ENCODE data around the gene OTUB2.

OTUB2 gene

GRCh38 chr14:94026173-94026888, at the start of gene OTUB2:
TSS of gene OTUB2 (plus strand) at chr14:94026340. CDS start at chr14:94026538, 198 bp downstream.
- DNase-seq: peak; percentile 28 to 95 (median 91)

GRCh38 chr14:93976477-93977057, 49.6 kb upstream of the OTUB2 start, which contains the start of gene ASB2:
TSS of gene ASB2 (minus strand) at chr14:93976570. CDS start at chr14:93964539, 12,031 bp downstream.
- no peak for DNase-seq

DNA sequence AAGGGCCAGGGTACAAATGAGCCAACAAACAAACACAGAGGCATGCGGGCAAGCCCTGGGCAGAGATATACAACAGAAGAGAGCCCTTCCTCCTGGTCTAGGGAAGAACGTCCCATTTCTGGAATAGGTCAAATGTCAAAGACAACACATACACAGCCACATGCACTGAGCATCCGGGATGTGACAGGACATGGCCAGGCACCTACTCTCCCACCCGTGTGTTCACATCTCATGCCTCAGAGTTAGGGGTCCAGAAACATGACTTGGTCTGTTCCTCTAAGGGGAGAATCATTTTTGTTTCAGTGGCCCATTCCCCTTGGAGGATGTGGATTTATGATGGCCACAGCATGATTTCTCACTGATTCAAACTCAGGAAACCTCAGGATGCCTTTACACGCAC, 49.0 kb upstream of the OTUB2 start:
- no peak for DNase-seq

- no peak for DNase-seq
These were observed 48.2 kb upstream of the OTUB2 start for GRCh38 chr14:93977790-93978581.

DNA sequence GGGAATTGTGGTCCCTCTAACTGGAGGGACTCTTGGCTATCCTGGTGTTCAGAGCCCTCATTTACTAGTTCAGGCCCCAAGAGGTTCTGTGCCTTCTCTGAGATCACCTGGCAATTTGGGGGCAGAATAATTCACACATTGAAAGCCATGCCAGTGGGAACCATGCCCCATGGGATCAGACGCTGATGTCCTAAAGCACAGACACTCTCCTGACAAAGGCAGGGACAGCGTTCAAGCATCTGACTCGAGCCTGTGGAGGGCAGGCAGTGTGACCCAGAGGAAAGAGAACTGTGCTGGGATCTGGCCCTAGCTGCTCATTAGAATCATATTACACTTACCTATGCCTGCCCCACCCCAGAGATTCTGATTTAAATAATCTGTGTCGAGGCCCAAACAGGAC, 47.4 kb upstream of the OTUB2 start:
- no peak for DNase-seq

GRCh38 chr14:93980456-93981201, 45.5 kb upstream of the OTUB2 start:
- DNase-seq: peak in 7 of 14 donors; percentile 17 to 91 (median 26)

DNA sequence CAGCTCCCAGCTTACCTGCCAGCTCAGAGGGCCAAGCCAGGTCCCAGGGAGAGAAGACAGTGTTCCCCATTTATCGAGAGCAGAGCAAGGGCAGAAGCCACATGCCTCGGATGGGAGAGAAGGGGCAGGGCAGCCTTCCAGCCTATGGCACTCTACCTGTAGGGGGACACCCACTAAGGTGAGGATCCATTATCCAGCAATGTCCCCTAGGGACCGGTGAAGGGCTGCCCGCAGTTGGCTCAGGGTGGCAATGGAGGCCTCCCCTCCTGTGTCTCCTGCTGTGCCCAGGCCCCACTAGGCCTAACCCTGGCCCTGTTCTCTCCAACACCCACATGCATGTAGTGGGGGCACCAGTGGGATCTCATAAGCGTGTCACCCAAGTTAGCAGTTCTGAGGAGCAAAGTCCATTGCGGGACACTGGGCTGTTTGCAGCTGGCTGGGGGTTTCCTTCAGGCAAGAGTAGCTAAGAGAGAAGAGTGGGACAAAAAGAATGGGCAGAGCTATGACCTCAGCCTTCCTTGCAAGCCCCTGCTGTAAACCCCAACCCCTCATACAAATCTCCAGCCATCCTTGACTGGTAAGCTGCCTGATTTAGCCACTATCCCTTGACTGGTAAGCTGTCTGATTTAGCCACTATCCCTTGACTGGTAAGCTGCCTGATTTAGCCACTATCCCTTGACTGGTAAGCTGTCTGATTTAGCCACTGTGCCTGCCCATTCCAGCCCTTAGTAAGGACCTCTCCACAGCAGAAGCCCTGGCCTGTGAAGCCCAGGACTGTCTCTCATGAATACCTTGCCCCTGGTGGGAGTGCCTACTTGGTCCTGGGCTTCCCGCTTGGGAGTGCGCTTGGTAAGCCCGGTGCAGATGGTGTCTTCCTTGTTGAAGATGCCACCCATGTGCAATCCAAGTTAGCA, 44.6 kb upstream of the OTUB2 start:
- DNase-seq: peak in 1 of 14 donors; percentile 9

- no peak for DNase-seq
These were observed 43.7 kb upstream of the OTUB2 start for GRCh38 chr14:93982230-93983007.

GRCh38 chr14:93984070-93984469, 42.1 kb upstream of the OTUB2 start:
- DNase-seq: peak in 3 of 14 donors; percentile 18 to 70 (median 23)

GRCh38 chr14:93984987-93985410, 41.1 kb upstream of the OTUB2 start:
- peak in 5 of 14 donors; percentile 17 to 72 (median 27) for DNase-seq

- no peak for DNase-seq
These were observed 39.2 kb upstream of the OTUB2 start for GRCh38 chr14:93986955-93987354.

GRCh38 chr14:93987376-93987775, 38.8 kb upstream of the OTUB2 start:
- DNase-seq: peak in 1 of 14 donors; percentile 25

GRCh38 chr14:93987815-93988476, 38.2 kb upstream of the OTUB2 start:
- no peak for DNase-seq

GRCh38 chr14:93989939-93990338, 36.2 kb upstream of the OTUB2 start:
- no peak for DNase-seq

- DNase-seq: no peak
These were observed 34.9 kb upstream of the OTUB2 start for GRCh38 chr14:93991212-93991611.

DNA sequence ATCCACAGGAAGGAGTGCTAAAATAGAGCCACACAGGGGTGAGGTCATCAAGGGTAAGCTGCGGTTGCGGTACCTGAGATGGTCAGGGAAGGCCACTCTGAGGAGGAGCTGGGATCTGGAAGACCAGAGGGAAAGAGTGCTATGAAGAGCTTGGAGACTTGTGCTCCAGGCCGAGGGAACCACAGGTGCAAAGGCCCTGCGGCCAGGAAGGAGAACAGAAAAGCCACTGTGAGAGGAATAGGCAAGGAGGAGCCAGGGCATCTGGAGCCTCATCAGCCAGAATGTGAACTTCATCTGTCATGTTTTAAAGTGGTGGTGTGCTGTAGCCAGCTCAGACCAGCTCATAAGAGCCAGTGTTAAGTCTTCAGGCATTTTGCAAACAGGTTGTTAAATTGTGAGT, 34.5 kb upstream of the OTUB2 start:
- no peak for DNase-seq

- DNase-seq: no peak
These were observed 32.8 kb upstream of the OTUB2 start for GRCh38 chr14:93993382-93993781.

DNA sequence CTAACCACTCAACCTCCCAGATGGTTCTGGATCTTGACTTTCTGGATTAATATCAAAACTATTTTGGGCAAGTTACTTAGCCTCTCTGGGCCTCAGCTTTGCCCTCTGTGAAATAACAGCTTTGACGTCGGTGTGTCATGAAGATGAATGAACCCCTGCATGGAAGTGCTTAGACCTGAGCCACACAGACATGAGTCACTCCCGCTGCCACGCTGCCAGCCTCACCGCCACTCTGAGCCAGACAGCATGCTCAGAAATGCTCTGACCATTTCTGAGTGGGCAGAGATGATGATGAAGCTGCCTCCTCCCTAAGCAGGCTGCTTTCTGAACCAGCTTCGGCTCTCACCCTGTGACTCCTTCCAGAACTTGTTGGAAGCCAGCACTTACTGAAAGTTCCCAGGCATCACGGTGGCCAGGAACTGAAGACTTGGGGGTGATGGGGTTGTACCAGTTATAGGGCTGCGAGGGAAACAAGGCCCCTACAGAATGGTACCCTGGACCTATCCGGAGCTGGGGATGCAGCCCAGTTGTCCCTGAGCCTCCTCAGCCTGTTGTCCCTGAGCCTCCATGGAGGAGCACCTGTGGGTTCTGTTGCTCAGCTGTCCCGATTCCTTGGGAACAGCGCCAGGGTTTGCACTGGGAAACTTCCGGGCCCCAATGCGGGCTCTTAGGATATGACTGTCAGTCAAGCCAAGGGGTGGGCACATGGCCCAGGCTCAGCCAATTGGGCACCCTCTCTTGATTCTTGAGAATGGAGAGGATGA, 31.0 kb upstream of the OTUB2 start:
- peak in 4 of 14 donors; percentile 39 to 84 (median 52) for DNase-seq

DNA sequence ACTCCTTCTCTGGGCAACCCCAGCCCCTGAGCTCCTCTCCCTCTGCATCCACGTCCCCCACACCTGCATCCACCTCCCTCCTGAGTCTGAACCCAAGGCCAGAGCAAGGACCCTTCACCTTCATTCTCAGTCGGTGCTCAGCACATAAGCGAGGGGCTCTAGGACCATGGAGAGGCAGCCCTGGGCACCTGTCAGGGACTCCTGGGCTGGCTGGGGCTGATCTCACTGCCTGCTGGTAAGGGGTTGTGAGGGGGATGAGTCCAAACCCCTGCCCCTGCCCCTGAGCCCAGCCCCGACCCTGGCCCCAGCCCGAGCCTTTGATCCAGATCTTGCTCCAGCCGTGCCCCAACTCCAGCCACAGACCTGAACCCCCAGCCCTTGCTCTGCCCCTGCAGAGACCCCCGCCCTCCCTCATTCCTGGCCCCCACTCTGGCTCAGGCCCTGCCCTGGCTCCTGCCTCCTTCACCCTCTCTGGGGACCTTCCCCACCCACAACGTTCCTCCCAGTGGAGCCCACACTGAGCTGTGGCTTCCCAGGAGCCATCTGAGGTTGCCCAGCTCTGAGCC, 29.9 kb upstream of the OTUB2 start:
- DNase-seq: no peak

Measured in C1 segment of cervical spinal cord (tissue), 14 donors.